ENCODE data around the gene CHERP.

CHERP gene

GRCh38 chr19:16575282-16575681, 33.0 kb upstream of the CHERP start:
- Histone ChIP-seq H3K4me1 (ENCODE audit: control insufficient read depth, insufficient read depth, low read length) (peaks cover 8% of the 10 kb centered on the region; the same call in 1 of the 2 replicates), H3K36me3 (ENCODE audit: control insufficient read depth, insufficient read depth, low read length) (peaks cover 39% of the 10 kb centered on the region), H3K27me3 (ENCODE audit: control insufficient read depth, insufficient read depth, low read length) (no peaks in the 10 kb centered on the region), H3K9ac (ENCODE audit: low read depth, low read length) (no peak overlapping the region), H3K4me3 (ENCODE audit: low read depth, low read length) (no peak overlapping the region), H3K27ac (ENCODE audit: low read depth, low read length) (no peak overlapping the region), H3K9me3 (ENCODE audit: control insufficient read depth, insufficient read depth, low read length) (no peaks in the 10 kb centered on the region)

GRCh38 chr19:16573925-16574324, 31.7 kb upstream of the CHERP start:
- H3K4me1 ChIP-seq (ENCODE audit: control insufficient read depth, insufficient read depth, low read length) = peaks cover 8% of the 10 kb centered on the region; the same call in 1 of the 2 replicates
- H3K27me3 ChIP-seq (ENCODE audit: control insufficient read depth, insufficient read depth, low read length) = no peaks in the 10 kb centered on the region
- H3K4me3 ChIP-seq (ENCODE audit: low read depth, low read length) = peak overlapping the region; percentile 74; the same call in 1 of the 2 replicates
- peaks cover 49% of the 10 kb centered on the region for H3K36me3 ChIP-seq (ENCODE audit: control insufficient read depth, insufficient read depth, low read length)
- no peaks in the 10 kb centered on the region for H3K9me3 ChIP-seq (ENCODE audit: control insufficient read depth, insufficient read depth, low read length)
- no peak overlapping the region for H3K9ac ChIP-seq (ENCODE audit: low read depth, low read length)
- H3K27ac ChIP-seq (ENCODE audit: low read depth, low read length) = no peak overlapping the region

- H3K27me3 ChIP-seq (ENCODE audit: control insufficient read depth, insufficient read depth, low read length) = no peaks in the 10 kb centered on the region
- H3K36me3 ChIP-seq (ENCODE audit: control insufficient read depth, insufficient read depth, low read length) = peaks cover 49% of the 10 kb centered on the region
- peak overlapping the region; percentile 74 for H3K4me3 ChIP-seq (ENCODE audit: low read depth, low read length)
- H3K9ac ChIP-seq (ENCODE audit: low read depth, low read length) = peak overlapping the region; percentile 72; the same call in 1 of the 2 replicates
- H3K27ac ChIP-seq (ENCODE audit: low read depth, low read length) = no peak overlapping the region
- H3K9me3 ChIP-seq (ENCODE audit: control insufficient read depth, insufficient read depth, low read length) = no peaks in the 10 kb centered on the region
- H3K4me1 ChIP-seq (ENCODE audit: control insufficient read depth, insufficient read depth, low read length) = peaks cover 8% of the 10 kb centered on the region; the same call in 1 of the 2 replicates
These were observed 31.1 kb upstream of the CHERP start for GRCh38 chr19:16573296-16573695.

- peaks cover 48% of the 10 kb centered on the region for H3K36me3 ChIP-seq (ENCODE audit: control insufficient read depth, insufficient read depth, low read length)
- H3K27me3 ChIP-seq (ENCODE audit: control insufficient read depth, insufficient read depth, low read length) = no peaks in the 10 kb centered on the region
- peak within 1 kb of the TSS; percentile 95 for H3K4me3 ChIP-seq (ENCODE audit: low read depth, low read length)
- H3K27ac ChIP-seq (ENCODE audit: low read depth, low read length) = peak within 1 kb of the TSS; percentile 86
- no peaks in the 10 kb centered on the region for H3K9me3 ChIP-seq (ENCODE audit: control insufficient read depth, insufficient read depth, low read length)
- H3K4me1 ChIP-seq (ENCODE audit: control insufficient read depth, insufficient read depth, low read length) = peaks cover 8% of the 10 kb centered on the region; the same call in 1 of the 2 replicates
- peak within 1 kb of the TSS; percentile 90 for H3K9ac ChIP-seq (ENCODE audit: low read depth, low read length)
These were observed 30.3 kb upstream of the CHERP start, which contains the start of gene SLC35E1 for GRCh38 chr19:16572332-16573211. Gene SLC35E1 (minus strand): TSS chr19:16572415. CDS start chr19:16572364, 51 bp downstream.

GRCh38 chr19:16571822-16572331, 29.6 kb upstream of the CHERP start:
- H3K9ac ChIP-seq (ENCODE audit: low read depth, low read length) = peak overlapping the region; percentile 90
- H3K27me3 ChIP-seq (ENCODE audit: control insufficient read depth, insufficient read depth, low read length) = no peaks in the 10 kb centered on the region
- peaks cover 48% of the 10 kb centered on the region for H3K36me3 ChIP-seq (ENCODE audit: control insufficient read depth, insufficient read depth, low read length)
- H3K4me1 ChIP-seq (ENCODE audit: control insufficient read depth, insufficient read depth, low read length) = peaks cover 8% of the 10 kb centered on the region; the same call in 1 of the 2 replicates
- H3K27ac ChIP-seq (ENCODE audit: low read depth, low read length) = peak overlapping the region; percentile 65
- peak overlapping the region; percentile 95 for H3K4me3 ChIP-seq (ENCODE audit: low read depth, low read length)
- no peaks in the 10 kb centered on the region for H3K9me3 ChIP-seq (ENCODE audit: control insufficient read depth, insufficient read depth, low read length)

- H3K36me3 ChIP-seq (ENCODE audit: control insufficient read depth, insufficient read depth, low read length) = peaks cover 48% of the 10 kb centered on the region
These were observed 29.0 kb upstream of the CHERP start for GRCh38 chr19:16571283-16571682.

GRCh38 chr19:16569609-16570320, 27.5 kb upstream of the CHERP start:
- Histone ChIP-seq H3K4me3 (ENCODE audit: low read depth, low read length) (no peak overlapping the region), H3K9ac (ENCODE audit: low read depth, low read length) (no peak overlapping the region), H3K36me3 (ENCODE audit: control insufficient read depth, insufficient read depth, low read length) (peaks cover 44% of the 10 kb centered on the region), H3K9me3 (ENCODE audit: control insufficient read depth, insufficient read depth, low read length) (no peaks in the 10 kb centered on the region), H3K27ac (ENCODE audit: low read depth, low read length) (no peak overlapping the region), H3K4me1 (ENCODE audit: control insufficient read depth, insufficient read depth, low read length) (peaks cover 8% of the 10 kb centered on the region; the same call in 1 of the 2 replicates), H3K27me3 (ENCODE audit: control insufficient read depth, insufficient read depth, low read length) (no peaks in the 10 kb centered on the region)

More at GRCh38 chr19:16571283-16571682, 29.0 kb upstream of the CHERP start:
- peak overlapping the region; percentile 90; the same call in 1 of the 2 replicates for H3K9ac ChIP-seq (ENCODE audit: low read depth, low read length)
- peaks cover 8% of the 10 kb centered on the region; the same call in 1 of the 2 replicates for H3K4me1 ChIP-seq (ENCODE audit: control insufficient read depth, insufficient read depth, low read length)
- H3K4me3 ChIP-seq (ENCODE audit: low read depth, low read length) = peak overlapping the region; percentile 95
- no peak overlapping the region for H3K27ac ChIP-seq (ENCODE audit: low read depth, low read length)
- H3K27me3 ChIP-seq (ENCODE audit: control insufficient read depth, insufficient read depth, low read length) = no peaks in the 10 kb centered on the region
- no peaks in the 10 kb centered on the region for H3K9me3 ChIP-seq (ENCODE audit: control insufficient read depth, insufficient read depth, low read length)

GRCh38 chr19:16566702-16567101, 24.5 kb upstream of the CHERP start:
- no peak overlapping the region for H3K27ac ChIP-seq (ENCODE audit: low read depth, low read length)
- peaks cover 68% of the 10 kb centered on the region for H3K36me3 ChIP-seq (ENCODE audit: control insufficient read depth, insufficient read depth, low read length)
- H3K9me3 ChIP-seq (ENCODE audit: control insufficient read depth, insufficient read depth, low read length) = no peaks in the 10 kb centered on the region
- peaks cover 3% of the 10 kb centered on the region; the same call in 1 of the 2 replicates for H3K4me1 ChIP-seq (ENCODE audit: control insufficient read depth, insufficient read depth, low read length)
- H3K4me3 ChIP-seq (ENCODE audit: low read depth, low read length) = no peak overlapping the region
- H3K27me3 ChIP-seq (ENCODE audit: control insufficient read depth, insufficient read depth, low read length) = no peaks in the 10 kb centered on the region
- H3K9ac ChIP-seq (ENCODE audit: low read depth, low read length) = no peak overlapping the region

GRCh38 chr19:16566161-16566560, 23.9 kb upstream of the CHERP start:
- Histone ChIP-seq H3K27ac (ENCODE audit: low read depth, low read length) (no peak overlapping the region), H3K9ac (ENCODE audit: low read depth, low read length) (no peak overlapping the region)

GRCh38 chr19:16564842-16565241, 22.6 kb upstream of the CHERP start:
- Histone ChIP-seq H3K9me3 (ENCODE audit: control insufficient read depth, insufficient read depth, low read length) (no peaks in the 10 kb centered on the region), H3K27ac (ENCODE audit: low read depth, low read length) (no peak overlapping the region), H3K4me1 (ENCODE audit: control insufficient read depth, insufficient read depth, low read length) (no peaks in the 10 kb centered on the region), H3K27me3 (ENCODE audit: control insufficient read depth, insufficient read depth, low read length) (no peaks in the 10 kb centered on the region), H3K9ac (ENCODE audit: low read depth, low read length) (no peak overlapping the region), H3K36me3 (ENCODE audit: control insufficient read depth, insufficient read depth, low read length) (peaks cover 76% of the 10 kb centered on the region), H3K4me3 (ENCODE audit: low read depth, low read length) (no peak overlapping the region)

More at GRCh38 chr19:16566161-16566560, 23.9 kb upstream of the CHERP start:
- no peaks in the 10 kb centered on the region for H3K9me3 ChIP-seq (ENCODE audit: control insufficient read depth, insufficient read depth, low read length)
- peaks cover 1% of the 10 kb centered on the region; the same call in 1 of the 2 replicates for H3K4me1 ChIP-seq (ENCODE audit: control insufficient read depth, insufficient read depth, low read length)
- H3K36me3 ChIP-seq (ENCODE audit: control insufficient read depth, insufficient read depth, low read length) = peaks cover 73% of the 10 kb centered on the region
- no peak overlapping the region for H3K4me3 ChIP-seq (ENCODE audit: low read depth, low read length)
- H3K27me3 ChIP-seq (ENCODE audit: control insufficient read depth, insufficient read depth, low read length) = no peaks in the 10 kb centered on the region

Measured in HUES48 (cell line).